ENCODE data around the gene GPR39. TPM values are rescaled to one million over a fixed set of nuclear protein-coding genes. Genes with fewer than 3 reads are reported as not detected.

GPR39 gene
- total RNA-seq, 2 donors from 2014 or later: 1.9 to 2.7 TPM

- Histone ChIP-seq H3K27me3 (replicated peaks; ENCODE audit: insufficient read depth) (no peaks in the 10 kb centered on the region), H3K27ac (no peak within 1 kb of the TSS)
- no peak for ATAC-seq (ENCODE audit: insufficient number of reproducible peaks, low FRiP score, low read depth)
Measured at GRCh38 chr2:132669908-132670495, 253.4 kb downstream of the GPR39 start, which contains the start of gene LYPD1. LYPD1 (minus strand) TSS chr2:132670205; CDS start chr2:132669932, 273 bp downstream.

GRCh38 chr2:132670496-132671150, 254.0 kb downstream of the GPR39 start:
- H3K9me3 ChIP-seq: no peaks in the 10 kb centered on the region
- ATAC-seq (ENCODE audit: insufficient number of reproducible peaks, low FRiP score, low read depth): no peak
- no peak for DNase-seq (ENCODE audit: low spot score)
- H3K36me3 ChIP-seq: no peaks in the 10 kb centered on the region
- no peak for TF ChIP-seq CTCF (IDR thresholded peaks at IDR 0.05)
- H3K27ac ChIP-seq: no peak overlapping the region
- peak overlapping the region; percentile 55 for H3K4me3 ChIP-seq
- H3K4me1 ChIP-seq (ENCODE audit: control insufficient read depth in 1 of 2, low read depth in 2 of 2): peaks cover 0 to 21% of the 10 kb centered on the region in 2 donors
- no peaks in the 10 kb centered on the region for H3K27me3 ChIP-seq (replicated peaks; ENCODE audit: insufficient read depth)

More at GRCh38 chr2:132669908-132670495, 253.4 kb downstream of the GPR39 start, which contains the start of gene LYPD1:
- no peaks in the 10 kb centered on the region for H3K36me3 ChIP-seq
- no peak for TF ChIP-seq CTCF (IDR thresholded peaks at IDR 0.05)
- peaks cover 0 to 21% of the 10 kb centered on the region in 2 donors for H3K4me1 ChIP-seq (ENCODE audit: control insufficient read depth in 1 of 2, low read depth in 2 of 2)
- DNase-seq (ENCODE audit: low spot score): no peak
- peak within 1 kb of the TSS; percentile 55 for H3K4me3 ChIP-seq
- H3K9me3 ChIP-seq: no peaks in the 10 kb centered on the region

- no peak for TF ChIP-seq CTCF (IDR thresholded peaks at IDR 0.05)
- Histone ChIP-seq H3K4me1 (ENCODE audit: control insufficient read depth in 1 of 2, low read depth in 2 of 2) (peaks cover 0 to 21% of the 10 kb centered on the region in 2 donors), H3K27me3 (replicated peaks; ENCODE audit: insufficient read depth) (no peaks in the 10 kb centered on the region), H3K9me3 (no peaks in the 10 kb centered on the region), H3K27ac (no peak overlapping the region), H3K36me3 (no peaks in the 10 kb centered on the region), H3K4me3 (peak overlapping the region; percentile 55)
- ATAC-seq (ENCODE audit: insufficient number of reproducible peaks, low FRiP score, low read depth) (no peak), DNase-seq (ENCODE audit: low spot score) (no peak)
Measured at GRCh38 chr2:132671151-132671835, 254.7 kb downstream of the GPR39 start.

GRCh38 chr2:132676999-132677398, 260.4 kb downstream of the GPR39 start:
- no peak for TF ChIP-seq CTCF (IDR thresholded peaks at IDR 0.05)
- no peaks in the 10 kb centered on the region for H3K36me3 ChIP-seq
- H3K4me3 ChIP-seq: no peak overlapping the region
- H3K27me3 ChIP-seq (replicated peaks; ENCODE audit: insufficient read depth): no peaks in the 10 kb centered on the region
- no peak overlapping the region for H3K27ac ChIP-seq
- DNase-seq (ENCODE audit: low spot score): no peak
- H3K9me3 ChIP-seq: no peaks in the 10 kb centered on the region
- no peak for ATAC-seq (ENCODE audit: insufficient number of reproducible peaks, low FRiP score, low read depth)
- no peaks in the 10 kb centered on the region for H3K4me1 ChIP-seq (ENCODE audit: control insufficient read depth in 1 of 2, low read depth in 2 of 2)

GRCh38 chr2:132677661-132678060, 261.1 kb downstream of the GPR39 start:
- Histone ChIP-seq H3K4me1 (ENCODE audit: control insufficient read depth in 1 of 2, low read depth in 2 of 2) (no peaks in the 10 kb centered on the region), H3K36me3 (no peaks in the 10 kb centered on the region), H3K27ac (no peak overlapping the region), H3K9me3 (no peaks in the 10 kb centered on the region), H3K27me3 (replicated peaks; ENCODE audit: insufficient read depth) (no peaks in the 10 kb centered on the region), H3K4me3 (no peak overlapping the region)
- no peak for DNase-seq (ENCODE audit: low spot score)
- ATAC-seq (ENCODE audit: insufficient number of reproducible peaks, low FRiP score, low read depth): no peak
- TF ChIP-seq CTCF (IDR thresholded peaks at IDR 0.05): no peak
